NCI-H748 treated with DMSO at 0.1 percent for 48 hours (cell line): ENCODE measurements around the gene STAT5A.

Experiments
- DNase-seq: peaks from one replicate; lab custom pipeline; 2025; lab: John Stamatoyannopoulos, UW

Gene STAT5A

DNA sequence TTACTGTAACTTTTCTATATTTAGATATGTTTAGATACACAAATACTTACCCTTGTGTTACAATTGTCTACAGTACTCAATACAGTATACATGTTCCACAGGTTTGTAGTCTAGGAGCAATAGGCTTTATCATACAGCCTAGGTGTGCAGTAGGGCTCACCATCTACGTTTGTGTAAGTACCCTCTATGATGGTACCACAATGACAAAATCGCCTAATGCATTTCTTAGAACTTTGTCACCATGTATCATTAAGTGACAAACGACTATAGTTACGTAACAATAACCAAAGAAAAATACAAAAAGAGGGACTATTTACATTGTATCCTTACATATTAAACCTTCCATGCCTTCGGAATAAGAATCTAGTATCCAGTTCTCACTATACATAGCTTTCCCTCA, 20.1 kb upstream of the STAT5A start:
- DNase-seq: no peak

DNA sequence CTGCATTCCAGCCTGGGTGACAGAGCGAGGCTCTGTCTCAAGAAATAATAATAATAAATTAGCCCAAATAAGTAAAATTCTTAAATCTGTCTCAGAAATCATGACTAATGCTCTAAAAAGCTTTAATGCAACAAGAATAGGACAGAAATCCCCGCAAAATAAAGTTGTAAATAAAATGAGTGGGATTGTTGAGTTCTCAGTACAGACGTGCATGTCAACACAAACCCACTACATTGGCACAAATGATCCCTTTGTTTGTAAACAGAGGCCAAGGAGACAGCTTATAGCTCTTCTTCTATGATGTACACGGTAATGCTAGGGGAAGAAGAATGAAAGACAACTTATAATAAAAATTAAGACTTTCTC, 18.1 kb upstream of the STAT5A start:
- no peak for DNase-seq

DNA sequence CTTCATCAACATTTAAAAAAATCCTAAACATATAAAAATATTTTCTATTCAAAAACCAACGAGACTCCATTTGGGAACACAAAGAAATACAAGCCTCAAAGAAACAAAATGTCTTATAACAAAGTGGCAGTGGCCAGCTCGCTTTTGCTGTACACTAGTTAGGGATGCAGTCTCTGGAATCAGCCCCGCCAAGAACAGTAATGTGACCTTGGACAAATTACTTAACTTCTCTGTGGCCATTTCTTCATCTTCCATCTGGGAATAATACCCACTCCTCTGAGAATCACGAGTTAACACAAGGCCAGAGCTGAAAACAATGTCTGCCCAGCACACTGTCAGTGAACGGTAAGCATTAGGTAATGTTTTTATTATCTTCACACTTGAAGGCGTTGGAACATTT, 17.7 kb upstream of the STAT5A start:
- DNase-seq: no peak

DNA sequence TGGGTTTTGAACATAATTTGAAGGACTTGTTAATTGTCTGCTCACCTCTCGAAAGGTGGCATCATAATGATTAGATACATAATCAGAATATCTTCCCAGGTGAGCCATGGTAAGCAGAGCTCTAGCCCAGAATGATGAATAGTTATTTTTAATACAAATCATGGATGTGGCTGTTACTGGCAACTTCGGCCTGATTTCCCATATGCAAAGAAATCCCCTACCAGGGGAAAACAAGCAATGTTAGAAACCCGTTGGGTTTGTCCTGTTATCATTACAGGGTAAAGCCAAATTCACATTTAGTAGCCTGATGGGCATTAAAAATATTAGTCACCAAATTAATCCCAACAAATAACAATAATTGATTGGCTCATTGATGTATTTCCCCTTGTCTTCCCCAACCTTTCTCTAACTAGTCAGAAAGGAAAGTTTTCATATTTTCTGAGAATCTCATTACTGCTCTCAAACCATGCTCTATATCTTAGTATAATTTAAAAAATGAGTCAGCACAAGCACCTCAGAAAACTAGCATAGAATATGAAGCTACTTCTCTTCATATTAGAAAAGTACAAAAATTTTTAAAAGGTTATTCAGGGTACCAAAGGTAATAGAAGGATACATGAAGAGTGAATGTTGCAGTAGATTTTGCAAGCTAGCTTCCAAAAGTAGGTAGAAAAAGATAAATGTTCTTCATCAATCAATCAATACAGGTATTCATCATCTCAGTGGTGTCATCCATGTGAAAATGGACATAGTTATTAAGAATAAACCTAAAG, 17.1 kb upstream of the STAT5A start:
- DNase-seq: no peak

DNA sequence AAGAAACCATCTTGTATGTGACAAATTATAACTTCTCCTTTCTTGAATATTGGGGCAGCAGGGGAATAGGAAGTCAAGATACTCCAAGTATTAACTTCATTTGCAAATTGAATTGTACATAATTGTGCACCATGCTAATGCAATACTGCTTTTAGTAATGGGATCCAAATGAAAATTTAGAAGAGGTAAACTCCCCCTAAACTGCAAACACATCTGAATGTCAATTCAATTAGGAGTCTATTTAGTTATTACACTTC, 16.6 kb upstream of the STAT5A start:
- no peak for DNase-seq

DNA sequence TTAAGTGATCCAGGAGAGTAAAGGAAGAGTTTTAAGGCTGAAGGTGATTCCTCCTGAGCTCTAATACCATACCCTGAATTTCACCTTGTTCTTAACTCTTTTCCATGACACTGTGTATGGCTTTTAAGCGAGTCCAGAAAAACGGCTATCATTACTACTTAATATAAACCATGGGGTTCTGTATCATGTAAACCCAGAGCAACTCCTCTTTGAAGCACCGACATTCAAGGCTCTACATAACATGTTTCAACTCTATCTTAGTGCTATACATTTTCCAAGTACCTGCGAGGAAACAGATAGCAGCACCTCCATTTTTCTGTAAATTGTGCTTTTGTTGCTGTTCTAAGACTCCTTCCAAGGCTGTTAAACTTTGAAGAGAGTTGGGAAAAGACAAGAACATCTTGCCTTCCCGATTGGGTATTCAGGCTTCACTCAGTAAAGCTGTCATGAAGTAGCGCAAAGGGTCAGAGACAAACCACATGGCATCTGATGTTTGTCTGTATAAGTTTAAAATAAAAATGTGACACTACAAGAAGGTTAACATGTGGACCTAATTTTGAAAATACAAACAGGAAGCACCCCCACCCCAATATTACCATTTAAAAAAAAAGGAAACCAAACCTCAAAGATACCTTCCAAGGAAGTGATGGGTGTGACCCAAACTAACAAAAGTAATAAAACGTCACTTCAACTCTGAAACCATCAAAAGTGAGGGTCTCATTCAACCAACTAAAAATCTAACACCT, 16.0 kb upstream of the STAT5A start:
- DNase-seq: no peak

DNA sequence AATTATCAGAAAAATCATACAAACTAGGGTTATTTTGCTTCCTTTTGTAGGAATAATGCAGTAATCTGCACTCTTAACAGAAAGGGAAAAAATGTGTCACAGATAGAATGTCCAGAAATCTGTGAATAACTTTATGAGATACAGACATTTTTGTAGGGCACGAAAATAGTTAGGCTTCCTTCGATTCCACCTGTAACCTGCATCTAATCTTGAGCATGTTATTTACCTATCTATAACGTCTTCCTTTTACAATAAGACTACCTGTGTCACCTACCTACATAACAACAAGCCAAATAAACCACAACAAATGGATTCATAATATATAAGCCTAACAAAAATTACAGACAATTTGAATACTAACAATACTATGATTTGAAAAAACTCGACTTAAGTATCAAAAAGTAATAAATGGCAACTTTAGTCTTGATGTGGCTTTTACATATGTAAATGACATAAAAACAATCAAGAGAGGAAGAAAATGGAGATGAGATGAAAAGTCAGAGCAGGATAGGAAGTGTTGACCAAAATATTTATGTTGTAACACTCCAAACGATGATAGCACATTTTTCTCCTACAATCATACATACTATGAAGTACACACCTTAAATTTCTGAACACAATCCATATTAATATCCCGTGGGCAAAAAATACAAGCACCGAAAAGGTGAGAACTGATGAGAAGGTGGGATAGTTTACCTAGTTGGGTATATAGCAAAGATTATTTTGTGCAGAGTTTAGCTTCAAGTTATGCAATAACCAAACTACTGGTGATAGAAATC, 14.6 kb upstream of the STAT5A start:
- no peak for DNase-seq

DNA sequence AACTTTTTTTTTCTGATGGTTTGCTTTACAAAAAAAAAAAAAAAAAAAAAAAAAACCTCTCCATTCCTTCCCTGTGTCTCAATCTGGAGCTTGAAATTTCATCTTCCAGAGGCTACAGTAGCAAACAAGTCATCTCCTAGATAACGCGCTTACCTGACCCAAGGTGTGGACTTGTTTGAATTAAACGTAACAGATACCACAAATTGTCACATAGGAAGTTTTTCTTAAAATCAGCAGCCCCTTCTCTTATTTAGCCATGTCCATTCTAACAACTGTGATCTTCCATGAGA, 14.1 kb upstream of the STAT5A start:
- DNase-seq: no peak

DNA sequence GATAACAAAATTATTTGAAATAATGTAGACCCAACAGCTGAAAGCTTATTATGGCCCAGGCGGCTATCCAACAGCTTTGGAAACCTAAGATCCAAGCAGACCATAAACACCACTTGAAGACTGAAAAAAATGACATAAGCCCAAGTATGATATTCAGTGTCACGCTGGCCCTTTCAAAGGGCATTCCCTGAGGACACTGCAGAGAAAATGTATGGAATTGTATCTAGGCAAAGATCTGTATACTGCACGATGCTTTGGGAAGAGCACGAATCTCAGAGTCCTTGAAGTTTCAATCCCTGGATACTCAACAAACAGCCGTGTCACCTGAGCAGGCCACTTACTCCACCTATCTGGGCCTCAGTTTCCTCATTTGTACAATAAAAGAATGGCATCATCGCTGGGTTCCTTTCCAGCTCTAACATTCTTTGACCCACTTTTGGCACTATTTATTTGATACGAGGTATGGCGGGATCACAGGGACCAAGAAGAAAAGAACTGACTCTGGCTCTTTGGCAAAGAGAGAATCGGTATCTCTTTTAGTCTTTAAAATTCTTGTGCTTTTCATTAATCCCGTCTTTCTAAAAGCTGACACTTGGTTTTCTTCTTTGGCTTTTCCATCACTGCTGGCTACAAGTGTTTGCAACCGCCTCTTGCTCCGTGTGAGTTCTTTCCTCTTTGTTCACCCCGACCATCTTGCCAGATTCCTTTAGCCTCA, 13.3 kb upstream of the STAT5A start:
- no peak for DNase-seq

DNA sequence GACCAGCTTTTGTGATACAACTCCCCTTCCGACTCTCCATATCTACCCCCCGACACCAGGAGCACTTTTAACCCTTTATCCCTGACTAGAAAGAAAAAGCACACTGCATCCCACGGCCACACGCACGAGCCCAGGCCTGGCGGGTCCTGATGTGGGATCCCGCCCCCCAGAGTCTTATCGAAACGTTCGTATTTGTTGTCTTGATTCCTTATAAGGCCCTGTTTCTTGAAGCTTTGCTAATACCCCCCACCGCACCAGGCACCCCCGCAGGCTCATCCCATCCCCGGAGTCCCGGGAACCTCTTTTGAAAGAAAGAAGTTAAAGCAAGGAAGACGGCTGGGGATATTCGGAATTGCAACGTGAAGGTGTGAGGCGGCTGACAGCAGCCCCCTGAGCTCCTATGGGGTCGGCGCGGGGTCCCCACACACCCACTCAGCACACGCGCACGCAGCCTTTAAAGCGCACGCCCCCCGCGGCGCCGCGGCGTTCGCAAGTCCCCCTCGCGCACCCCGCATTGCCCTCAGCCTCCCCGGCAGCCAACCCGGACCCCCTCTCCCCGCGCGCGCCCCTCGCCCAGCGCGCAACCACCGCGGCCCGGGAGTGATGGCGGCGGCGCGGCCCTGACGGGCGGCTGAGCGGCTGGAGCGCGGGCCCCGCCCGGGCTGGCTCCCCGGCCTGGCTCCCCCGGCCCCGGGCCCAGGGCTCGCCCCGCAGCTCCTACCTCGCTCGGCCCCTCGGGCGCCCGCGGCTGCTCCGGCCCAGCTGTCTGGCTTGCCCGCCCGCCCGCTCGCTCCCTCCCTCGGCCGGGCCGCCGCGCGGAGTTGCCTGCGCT, 12.6 kb upstream of the STAT5A start:
- DNase-seq: no peak

DNA sequence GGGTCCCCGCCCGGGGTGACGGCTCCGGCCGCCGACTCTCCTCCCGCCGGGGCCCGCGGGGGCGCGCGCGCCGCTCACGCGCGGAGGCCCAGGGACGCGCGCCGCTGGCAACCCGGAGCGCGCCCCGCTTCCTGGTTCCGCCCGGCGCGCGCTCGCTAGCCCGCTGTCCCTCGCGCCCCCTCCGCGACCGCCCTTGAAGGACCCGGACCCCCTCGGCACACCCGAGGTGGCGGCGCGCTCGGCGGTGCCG, 12.0 kb upstream of the STAT5A start, which contains the start of gene STAT5B:
Gene STAT5B, minus strand, starts transcription at position 33 of the 250 bp plus-strand sequence. CDS start 44,264 bp downstream, outside the sequence.
- peak; percentile 28 for DNase-seq

DNA sequence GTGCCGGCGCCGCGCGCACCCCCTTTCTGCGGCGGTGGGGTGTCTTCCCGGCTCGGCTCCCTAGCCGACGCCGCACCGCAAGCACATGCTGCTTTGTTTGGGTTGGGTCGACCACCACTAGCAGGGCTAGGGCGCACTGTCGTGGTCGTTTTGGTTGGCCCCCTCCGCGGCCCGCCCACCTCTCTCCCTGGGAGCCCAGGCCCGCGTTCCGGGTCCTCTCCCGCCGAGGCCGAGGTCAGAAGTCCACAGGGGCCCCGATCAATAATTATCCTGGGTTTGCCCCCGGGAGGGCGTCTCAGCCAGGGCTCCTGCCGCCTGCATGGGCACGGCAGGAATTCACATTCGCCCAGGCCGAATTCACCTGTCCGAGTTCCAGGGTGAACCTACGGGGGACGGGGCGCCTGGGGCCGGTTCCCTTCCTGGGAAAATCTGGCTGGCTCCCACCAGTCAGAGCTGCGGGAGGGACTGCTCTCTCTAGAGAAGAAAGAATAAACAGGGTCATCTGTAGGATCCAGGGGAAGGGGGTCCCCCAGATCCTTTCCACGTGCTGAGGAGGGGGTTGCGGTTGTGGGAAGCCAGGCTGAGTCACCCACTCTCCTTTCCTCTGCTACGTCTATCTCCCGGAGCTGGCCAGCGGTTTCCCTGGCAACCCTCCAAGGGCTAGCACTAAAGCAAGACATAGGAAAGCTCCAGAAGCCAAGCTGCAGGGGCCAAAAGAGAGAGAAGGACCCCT, 11.5 kb upstream of the STAT5A start:
- peak; percentile 29 for DNase-seq

DNA sequence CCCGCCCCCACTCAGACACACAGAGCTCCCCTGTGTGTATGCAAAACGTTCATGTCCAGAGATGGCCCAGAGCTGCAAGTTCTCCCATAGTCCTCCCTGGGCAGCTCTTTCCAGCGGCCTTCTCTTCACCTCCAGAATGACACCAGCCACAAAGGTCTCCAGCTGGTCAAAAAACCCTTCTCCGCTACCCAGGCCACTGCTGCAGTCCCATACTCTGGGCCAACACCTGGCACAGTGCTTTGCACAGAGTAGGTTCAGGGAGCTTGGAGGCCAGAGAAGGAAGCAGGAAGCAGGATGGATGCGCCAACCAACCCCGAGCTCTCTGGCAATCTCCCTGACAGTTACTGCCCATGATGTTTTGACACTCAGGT, 11.0 kb upstream of the STAT5A start:
- no peak for DNase-seq

DNA sequence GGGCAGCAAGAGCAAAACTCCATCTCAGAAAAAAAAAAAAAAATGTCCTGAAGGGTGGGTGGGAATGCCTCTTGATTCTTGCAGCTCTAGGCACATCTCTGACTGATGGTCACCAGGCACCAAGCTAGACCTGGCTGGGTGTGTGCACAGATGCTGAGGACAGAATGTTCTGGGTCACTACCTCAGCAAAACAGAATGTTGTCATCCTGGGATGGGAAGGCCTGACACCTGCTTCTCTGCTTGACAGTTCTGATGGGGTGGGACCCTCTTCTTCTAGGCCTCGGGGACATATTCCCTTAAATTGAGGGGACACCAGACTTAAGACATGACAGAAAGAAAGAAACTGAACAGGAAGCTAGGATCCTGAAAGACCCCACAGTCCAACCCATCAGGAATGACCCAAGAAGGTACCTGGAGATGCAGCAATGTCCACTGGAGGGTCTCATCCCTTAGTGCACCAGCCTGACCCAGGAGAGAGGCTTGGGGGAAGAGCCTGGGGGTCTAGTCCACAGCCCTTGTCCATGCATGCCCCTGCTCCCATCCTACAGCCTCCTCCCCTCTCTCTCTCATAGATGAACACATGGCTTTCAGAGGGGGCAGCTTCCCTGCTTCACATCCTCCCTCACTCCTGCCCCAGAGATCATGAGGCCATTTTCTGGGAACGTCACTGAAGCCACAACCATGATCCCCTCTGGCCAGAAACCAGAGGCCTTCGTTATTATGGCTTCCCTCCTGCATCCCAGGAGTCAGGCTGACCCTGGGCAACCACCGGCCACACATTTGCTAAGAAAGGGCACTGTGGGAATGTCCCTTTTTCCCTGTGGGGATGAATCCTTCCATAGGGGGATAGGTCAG, 8.3 kb upstream of the STAT5A start:
- no peak for DNase-seq

DNA sequence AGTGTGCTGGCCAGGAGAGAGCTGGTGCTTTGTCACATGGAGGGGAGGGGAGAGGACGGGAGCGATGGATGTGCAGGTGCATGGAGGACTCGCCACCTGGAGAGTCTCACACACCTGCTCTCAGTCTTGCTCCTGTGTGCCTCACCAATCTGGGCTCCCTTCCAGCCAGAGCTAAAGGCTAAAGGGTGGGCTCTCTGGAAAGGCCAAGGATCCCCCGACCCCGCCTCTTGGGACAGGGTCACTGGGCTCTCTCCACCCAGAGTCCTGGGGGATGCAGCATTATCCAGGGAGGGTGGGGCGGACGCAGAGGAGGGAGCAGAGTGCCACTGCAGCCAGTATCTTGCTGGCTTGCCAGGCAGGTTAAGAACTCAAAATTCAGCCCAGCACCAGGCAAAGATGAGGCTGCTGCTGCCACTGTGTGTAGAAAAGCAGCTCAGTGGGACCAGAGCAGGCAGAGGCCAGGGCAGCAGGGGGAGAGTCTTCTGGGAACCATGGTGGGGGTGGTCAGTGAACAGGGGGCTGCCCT, 6.7 kb upstream of the STAT5A start:
- DNase-seq: peak; percentile 48

DNA sequence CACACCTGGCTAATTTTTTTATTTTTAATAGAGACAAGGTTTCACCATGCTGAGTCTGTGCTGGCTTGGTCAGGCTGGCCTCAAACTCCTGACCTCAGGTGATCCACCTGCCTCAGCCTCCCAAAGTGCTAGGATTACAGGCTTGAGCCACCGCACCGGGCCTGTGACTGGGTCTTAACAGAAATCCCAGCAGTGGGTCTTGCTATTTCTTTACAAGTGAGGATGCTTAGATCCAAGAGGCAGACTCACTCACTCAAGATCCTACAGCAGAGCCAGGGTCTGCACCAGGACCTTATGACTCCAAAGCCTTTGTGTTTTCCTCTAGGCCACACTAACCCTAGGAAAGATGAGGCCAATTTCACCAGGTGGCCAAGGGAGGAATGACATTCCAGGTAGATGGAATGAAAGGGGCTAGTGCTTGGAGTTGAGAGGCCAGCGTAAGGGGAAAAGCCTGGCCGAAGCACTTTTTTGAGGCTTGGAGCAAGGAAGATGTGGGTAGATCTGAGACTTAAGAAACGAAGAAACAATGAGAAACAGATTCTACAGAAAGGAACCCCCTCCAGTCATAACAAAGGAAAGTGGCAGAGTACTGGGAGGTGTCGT, 5.7 kb upstream of the STAT5A start:
- no peak for DNase-seq

DNA sequence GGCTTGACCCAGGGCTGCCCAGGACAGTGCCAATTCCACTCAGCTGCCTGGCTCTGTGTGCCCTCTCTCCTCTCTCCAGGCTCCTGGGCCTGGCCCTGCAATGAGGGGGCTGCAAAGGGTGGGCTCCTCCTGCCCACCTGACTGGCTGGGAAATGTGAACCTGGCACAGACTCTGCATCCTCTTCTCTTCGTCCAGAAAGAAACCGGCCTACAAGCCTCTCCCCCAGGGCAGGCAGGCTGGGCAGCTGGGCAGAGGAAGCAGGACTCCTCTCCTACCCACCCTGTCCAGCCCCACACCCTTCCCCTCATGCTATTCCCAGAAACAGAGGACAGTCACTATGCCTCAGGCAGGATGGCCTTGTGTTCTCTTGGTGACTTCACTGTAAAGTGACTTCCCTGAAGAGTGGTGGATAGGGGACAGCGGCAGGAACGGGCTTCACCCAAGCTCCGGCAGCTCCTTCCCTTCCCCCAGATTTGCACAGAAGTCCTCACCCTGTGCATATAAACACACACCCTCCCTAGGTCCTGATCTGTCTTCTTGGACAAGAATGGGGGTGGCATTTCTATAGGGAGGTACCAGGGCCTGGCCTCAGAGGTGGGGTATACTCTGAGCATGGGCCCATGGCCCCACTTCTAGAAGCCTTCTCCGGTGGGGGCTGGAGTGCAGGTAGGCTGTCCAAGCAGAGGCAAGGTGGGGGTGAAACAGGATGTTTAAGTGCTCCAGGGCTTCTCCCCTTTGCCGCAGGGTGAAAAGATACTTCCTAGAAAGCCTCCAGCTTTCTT, 4.9 kb upstream of the STAT5A start:
- no peak for DNase-seq

DNA sequence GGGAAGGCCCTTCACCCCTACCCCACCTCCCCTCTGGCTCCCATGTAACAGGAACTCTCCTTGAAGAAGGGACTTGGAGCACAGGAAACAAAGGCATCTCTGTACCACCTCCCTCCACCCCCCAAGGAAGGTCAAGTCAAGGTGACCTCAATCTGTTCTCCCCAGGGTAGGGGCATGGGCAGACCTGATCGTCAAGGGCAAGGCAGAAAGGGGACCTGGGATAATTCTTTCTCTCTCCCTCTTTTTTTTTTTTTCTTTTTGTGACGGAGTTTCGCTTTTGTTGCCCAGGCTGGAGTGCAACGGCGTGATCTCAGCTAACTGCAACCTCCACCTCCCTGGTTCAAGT, 4.3 kb upstream of the STAT5A start:
- no peak for DNase-seq

DNA sequence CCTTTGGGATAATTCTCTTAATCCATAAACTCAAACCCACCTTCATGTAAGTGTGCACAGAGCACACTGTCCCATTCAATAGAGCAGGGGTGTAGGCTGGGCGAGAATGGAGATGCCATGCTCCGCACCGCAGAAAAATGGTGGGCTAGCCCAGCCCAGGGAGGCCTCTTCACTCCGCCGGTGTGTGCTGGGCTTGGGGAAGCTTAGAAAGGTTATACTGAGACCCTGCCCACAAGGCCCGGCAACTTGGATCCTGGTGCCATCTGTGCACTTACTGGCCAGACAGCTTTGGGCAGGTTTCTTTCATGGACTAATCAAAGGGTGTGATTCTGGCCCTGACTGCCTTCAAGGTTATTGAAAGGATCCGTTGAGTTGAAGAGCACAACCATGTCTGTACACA, 3.7 kb upstream of the STAT5A start:
- no peak for DNase-seq
